Glomerular visceral epithelial cell (primary cell): ENCODE data around the gene PTEN.

Source experiments
- DNase-seq: peaks from one replicate; pipeline ENCODE4 v3.0.0-alpha.2; 2016; ENCODE audit errors: extremely low spot score

Gene PTEN

DNA sequence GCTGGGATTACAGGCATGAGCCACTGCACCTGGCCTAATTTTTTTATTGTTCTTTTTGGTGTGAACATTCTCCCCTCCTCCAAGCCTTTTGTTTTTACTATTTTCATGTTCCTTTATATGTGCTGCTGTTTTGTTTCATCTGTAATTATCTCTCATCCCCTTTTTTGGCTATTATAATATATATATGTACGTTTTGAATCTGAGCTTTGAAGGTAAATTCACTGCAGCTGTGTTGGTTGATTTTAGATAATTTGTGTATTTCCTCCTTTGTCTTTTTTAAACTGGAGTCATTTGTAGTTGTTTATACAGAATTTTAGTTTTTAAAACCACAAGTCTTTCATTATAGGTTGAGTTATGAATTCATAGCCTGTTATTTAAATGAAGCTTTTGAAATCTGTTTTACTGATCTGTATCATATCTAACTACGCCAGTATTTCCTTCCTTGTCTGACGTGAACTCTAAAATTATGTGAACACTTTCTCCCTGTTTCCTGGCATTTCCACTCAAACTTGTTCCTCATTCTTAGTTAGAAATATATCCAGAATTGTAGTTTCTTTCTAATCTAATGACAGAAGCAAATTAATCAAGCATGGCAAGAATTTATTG, 54.9 kb downstream of the PTEN start:
- DNase-seq: no peak

DNA sequence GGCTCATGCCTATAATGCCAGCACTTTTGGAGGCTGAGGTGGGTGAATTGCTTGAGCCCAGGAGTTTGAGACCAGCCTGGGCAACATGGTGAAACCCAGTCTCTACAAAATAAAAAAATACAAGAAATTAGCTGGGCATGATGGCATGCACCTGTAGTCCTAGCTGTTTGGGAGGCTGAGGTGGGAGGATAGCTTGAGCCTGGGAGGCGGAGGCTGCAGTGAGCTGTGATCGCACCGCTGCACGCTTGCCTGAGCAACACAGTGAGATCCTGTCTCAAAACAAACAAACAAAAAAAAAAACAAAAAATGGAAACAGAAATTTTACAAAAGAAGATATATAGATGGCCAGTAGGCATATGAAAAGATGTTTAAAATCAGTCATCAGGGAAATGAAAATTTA, 57.1 kb downstream of the PTEN start:
- no peak for DNase-seq

DNA sequence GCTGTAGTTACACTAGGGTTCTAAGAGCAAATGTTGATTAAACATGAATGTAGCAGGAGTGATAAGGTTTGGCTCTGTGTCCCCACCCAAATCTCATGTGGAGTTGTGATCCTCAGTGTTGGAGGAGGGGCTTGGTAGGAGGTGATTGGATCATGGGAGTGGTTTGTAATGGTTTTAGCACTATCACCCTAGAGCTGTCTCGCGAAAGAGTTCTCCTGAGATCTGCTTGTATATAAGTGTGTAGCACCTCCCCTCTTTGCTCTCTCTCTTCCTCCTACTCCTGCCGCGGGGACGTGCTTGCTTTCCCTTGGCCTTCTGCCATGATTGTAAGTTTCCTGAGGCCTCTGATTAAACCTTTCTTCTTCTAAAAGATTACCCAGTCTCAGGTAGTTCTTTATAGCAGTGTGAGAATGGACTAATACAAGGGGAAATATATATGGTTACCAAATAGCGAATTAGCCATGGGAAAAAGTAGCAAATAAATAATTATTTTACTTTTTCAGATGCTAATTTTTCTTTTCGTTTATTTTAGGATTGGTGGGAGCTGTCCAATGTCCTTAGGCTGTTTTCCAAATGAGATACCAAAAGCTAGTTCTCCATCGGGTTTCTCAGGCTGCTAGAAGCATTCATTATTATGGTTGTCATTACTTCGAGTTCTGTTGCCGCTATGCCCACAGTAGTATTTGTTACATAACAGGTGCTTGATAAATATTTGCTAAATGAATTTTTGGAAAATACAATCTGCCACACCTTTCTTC, 58.7 kb downstream of the PTEN start:
- no peak for DNase-seq

DNA sequence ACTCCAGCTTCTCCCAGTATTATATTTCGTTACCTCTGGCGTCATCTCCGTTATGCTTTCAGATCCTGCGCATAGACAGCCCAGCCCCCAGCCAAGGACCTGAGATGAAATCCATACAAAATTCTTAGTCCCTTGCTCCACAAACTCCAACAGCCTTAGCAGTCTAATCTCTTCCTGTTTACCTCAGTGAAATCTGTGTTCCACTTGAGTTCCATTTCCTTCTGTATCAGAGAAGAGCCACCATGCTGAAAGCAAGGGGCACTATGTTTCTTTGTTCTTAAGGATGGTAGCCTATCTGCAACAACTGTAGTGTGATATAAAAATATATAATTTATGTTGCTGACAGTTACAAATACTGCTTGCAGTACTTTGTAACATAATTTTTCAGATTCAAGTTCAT, 59.8 kb downstream of the PTEN start:
- no peak for DNase-seq

DNA sequence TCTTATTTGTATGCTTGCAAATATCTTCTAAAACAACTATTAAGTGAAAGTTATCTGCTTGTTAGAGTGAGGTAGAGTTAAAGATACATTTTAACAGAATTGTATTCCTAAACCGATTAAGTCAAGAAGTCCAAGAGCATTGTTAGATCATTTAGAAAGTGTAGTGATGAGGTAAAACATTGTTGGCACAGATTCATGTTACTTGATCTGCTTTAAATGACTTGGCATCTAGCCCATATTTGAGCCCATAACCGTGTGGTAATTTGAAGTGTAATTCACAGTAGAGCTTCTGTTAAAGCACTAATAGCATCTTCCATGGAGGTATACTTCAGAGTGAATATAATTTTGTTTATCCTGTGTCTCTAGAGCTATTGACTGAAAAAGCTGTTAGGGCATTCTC, 62.1 kb downstream of the PTEN start:
- DNase-seq: peak; percentile 36

DNA sequence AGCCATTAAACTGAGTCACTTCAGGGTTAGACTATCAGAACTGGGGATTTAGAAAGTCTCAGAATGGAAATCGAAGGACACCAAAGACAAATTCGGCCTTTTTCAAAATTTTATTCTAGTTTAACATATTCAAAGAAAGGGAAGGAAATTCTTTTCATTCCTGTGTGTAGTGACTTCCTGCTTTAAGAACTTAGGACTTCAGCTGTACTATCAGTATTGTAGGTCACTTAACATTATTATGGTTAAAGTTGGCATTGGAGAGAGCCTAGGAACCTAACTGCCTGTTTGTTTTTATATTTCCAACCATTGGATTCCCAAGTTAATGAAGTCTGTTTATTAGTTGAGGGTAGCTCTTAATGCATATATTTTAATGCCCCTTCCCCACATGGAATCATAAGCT, 63.7 kb downstream of the PTEN start:
- DNase-seq: peak; percentile 6

DNA sequence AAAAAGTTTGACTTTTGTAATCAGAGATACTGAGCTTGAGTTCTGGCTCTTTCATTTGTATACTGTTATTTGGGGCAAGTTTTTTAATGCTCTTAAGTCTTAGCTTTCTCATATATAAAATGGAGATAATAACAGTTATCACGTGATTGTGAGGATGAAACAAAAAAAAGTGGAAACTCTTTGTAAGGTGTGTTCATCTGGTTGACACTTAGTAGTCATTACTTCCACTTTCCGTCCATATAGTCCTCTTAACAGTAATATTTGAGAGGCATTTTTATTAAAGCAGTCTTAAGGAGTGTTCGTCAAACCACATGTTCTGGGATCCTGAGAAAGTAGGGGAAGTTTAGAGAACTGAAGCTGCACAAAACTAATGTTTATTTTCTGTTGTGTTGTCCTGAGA, 65.6 kb downstream of the PTEN start:
- DNase-seq: no peak

DNA sequence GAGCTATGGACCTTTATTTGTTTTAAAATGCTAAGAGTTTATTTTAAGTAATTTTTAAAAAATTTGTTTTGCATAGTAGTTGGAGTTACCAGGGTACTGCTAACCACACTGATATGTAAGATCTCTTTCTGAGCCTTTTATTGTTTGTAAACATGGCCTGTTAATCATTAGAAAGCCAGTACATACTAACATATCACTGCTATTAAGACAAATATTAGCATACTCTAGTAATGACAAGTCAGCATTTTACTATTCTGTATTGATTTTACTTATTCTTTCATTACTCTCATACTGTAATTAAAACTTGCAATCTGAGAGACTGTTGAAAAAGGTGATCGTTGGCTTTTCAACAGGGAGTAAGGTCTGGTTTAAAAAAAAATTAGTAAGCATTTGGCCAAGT, 66.7 kb downstream of the PTEN start:
- DNase-seq: no peak

DNA sequence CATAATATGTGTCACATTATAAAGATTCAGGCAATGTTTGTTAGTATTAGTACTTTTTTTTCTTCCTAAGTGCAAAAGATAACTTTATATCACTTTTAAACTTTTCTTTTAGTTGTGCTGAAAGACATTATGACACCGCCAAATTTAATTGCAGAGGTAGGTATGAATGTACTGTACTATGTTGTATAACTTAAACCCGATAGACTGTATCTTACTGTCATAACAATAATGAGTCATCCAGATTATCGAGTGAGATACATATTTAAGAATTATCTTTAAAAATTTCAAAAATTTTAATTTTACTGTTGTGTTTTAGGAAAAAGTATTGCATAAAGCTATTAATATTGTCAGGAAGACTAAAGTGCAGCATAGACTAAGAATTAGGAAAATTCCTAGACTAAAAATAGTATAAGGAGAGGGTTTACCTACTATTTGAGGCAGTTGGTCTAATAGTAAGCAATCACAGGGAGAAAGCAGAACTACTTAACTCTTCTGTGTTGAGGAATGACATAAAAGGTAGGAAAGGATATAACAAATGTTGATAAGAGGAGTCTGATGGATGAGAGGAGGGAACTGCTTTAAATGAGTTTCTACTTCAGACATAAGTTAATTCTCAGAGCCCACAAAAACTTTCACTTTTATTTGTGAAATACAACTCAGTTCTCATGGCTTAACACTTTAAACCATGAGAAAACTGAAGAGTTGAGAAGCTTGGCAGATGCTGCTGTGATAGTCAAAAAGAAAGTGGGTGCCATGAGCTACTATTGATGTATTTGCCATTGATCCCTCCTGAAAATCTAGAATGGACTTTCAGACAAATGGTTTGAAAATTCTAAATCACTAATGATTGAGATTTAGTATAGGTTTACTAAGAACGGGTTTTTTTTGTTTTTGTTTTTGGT, 67.8 kb downstream of the PTEN start:
- DNase-seq: no peak

DNA sequence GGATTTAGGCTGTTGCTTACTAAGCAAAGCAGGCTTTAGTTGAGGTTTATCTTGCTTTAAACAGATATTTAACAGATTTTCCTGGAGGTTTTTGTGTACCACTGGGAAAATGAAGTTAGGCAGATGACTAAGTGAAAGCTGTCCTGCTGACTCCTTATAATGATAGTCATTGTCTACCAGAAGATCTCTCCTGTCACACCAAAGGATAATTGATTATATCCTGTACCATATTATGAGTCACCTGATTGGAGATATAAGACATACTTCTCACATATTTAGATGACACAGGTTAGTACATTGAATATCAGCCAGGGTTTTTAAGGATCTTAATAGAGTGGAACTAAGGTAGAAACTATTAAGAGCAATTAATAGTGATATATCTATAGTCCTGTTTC, 68.4 kb downstream of the PTEN start:
- peak; percentile 15 for DNase-seq

DNA sequence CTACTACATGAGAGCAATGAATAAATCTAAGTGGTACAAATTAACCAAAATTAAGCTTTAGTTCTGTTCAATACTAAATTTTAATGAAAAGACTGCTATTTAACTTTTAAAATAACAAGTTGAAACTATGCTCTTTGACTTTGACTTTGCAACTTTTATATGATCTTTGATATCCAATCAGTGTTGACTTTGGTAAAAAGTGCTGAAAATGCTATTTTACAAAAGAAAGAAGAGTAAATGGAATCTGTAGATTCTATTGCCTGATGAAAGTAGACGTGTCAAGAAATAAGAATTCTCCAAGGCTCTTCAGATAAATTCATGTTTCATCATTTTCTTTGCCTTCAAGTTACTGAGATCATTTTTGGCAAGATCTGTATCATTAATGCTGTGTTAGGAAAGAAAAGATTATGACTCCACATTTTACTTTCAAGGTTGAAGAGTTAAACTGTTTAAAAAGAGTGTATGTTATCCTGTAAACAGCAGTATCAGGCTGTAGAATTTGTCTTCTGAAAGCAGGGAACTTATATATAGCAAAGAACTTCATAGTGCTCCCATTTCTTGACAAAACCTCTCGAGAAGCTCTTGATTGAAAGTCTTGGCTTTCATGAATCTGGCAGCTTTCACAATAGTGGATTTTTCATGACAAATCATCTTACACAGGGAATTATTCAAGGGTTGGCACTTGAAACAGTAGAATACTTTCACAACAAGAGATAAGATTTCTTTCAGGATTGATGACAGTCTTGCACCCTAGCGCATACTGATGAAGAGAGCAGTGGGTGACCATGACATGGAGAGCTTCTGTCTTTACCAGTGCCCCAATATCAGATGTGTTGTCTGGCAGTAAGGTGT, 72.1 kb downstream of the PTEN start:
- DNase-seq: no peak

DNA sequence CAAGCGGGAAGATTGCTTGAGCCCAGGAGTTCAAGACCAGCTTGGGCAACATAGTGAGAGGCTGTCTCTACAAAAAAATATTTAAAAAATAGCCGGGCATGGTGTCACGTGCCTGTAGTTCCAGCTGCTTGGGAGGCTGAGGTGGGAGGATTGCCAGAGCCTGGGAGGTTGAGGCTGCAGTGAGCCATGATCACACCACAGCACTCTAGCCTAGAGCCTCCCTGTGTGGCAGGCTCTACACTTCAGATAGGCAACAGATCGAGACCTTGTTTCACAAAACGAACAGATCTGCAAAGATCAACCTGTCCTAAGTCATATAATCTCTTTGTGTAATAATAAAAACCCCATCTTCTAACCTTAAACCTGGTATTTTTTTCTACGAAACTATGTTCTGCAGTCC, 76.8 kb downstream of the PTEN start:
- DNase-seq: no peak

DNA sequence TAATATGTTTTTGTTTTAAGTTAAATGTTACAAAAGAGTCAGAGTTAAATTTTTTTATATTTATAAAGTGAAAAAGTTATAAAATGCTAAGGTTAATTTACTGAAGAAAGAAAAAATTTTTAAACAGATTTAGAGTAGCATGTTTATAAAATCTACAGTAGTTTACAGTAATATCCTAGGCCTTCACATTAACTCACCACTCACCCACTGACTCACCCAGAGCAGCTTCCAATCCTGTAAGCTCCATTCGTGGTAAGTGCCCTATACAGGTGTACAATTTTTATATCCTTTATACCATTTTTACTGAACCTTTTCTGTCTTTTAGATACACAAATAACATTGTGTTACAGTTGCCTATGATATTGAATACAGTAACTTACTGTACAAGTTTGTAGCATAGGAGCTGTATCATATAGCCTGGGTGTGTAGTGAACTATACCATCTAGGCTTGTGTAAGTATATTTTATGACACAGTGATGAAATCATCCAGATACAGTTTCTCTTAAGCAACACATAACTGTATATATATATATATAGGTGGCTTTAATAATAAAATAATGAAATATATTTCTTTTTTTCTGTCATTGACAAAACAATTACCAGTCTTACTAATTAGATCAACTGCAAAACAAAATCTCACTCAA, 79.6 kb downstream of the PTEN start:
- DNase-seq: no peak

DNA sequence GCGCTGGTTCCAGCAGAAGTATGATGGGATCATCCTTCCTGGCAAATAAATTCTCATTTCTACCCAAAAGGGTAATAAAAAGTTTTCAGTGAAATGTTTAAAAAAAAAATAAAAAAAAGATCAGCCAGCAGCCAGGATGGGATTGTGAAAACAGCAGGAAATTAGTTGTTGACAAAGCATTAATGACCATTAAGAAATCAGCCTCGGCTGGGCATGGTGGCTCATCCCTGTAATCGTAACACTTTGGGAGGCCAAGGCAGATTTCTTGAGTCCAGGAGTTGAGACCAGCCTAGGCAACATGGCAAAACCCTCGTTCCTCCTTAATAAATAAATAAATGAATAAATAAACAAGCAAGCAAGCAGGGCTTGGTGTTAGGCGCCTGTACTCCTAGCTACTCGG, 82.6 kb downstream of the PTEN start:
- DNase-seq: no peak

DNA sequence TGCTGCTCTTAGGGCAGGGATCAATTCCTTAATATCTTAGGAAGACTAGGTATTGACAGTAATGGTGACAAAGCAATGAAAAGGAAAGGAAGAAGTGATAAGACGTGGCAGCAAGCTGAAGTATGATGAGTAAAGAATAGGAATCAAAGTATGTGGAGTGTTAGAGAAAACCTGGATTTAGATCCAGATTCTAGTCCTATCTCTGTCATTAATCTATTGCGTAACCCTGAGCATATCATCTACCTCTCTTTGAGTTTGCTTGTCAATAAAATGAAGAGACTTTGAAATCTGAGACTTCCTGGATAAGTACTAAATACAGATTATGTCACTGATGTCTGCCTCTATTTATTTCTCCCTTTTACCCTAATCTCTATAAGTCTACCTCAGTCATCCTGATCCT, 89.2 kb downstream of the PTEN start:
- no peak for DNase-seq

DNA sequence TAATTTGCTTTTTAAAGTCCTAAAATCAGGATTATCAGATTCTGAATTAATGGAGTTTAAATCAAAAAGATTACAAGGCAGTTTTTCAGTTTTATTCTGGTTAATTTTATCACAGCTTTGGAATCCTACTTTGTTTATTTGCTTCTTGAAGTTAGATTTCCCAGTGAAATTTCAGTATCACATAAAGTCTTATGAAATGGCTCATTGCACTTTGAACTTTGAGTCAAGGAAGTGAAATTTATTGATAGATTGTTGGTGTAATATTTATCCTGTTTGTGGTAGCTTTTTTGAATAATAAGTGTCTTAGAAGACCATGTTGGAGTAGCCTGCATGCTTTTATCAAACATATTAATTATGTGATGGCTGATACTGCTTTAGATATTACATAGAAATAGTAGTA, 92.6 kb downstream of the PTEN start:
- DNase-seq: no peak

DNA sequence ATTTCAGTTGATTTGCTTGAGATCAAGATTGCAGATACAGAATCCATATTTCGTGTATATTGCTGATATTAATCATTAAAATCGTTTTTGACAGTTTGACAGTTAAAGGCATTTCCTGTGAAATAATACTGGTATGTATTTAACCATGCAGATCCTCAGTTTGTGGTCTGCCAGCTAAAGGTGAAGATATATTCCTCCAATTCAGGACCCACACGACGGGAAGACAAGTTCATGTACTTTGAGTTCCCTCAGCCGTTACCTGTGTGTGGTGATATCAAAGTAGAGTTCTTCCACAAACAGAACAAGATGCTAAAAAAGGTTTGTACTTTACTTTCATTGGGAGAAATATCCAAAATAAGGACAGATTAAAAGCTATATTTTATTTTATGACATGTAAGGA, 94.3 kb downstream of the PTEN start:
- no peak for DNase-seq

DNA sequence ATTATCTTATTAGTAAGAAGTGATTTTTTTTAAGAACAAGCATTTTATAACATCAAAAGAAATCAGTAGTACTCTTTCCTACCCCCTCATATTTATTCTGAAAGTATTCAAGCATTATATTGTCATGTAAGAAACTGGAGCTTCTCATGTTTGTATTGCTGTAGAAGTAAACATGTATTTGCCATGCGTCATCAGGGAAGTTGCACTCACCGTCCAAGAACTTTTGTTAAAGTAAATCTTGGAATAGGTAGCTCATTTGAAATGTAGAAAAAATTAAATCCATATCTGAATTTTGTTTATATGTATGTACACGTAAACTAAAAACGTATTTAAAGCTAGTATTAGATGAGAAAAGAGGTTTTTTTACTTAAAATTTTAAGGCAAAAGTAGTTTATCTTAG, 96.8 kb downstream of the PTEN start:
- no peak for DNase-seq

DNA sequence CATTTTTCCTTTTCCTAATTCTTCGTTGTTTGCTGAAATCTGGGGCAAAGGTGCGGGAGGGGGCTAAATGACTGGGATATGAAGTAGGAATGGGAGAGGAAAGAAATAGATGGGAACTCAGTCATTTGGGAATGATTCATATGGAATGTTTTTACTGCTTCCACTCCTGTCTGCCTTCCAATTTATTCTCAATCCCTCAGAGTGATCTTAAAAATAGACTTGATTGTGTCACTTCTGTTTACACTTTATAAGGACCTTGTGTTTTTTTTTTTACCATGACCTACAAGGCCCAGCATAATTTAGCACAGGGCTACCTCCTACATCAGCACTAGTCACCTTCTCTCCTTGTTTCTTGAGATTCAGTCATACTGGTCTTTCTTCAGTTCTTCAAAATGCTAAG, 97.9 kb downstream of the PTEN start:
- DNase-seq: no peak

DNA sequence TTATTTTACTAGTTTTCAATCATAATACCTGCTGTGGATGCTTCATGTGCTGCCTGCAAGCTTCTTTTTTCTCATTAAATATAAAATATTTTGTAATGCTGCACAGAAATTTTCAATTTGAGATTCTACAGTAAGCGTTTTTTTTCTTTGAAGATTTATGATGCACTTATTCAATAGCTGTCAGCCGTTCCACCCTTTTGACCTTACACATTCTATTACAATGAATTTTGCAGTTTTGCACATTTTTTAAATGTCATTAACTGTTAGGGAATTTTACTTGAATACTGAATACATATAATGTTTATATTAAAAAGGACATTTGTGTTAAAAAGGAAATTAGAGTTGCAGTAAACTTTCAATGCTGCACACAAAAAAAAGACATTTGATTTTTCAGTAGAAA, 103.0 kb downstream of the PTEN start:
- DNase-seq: no peak

DNA sequence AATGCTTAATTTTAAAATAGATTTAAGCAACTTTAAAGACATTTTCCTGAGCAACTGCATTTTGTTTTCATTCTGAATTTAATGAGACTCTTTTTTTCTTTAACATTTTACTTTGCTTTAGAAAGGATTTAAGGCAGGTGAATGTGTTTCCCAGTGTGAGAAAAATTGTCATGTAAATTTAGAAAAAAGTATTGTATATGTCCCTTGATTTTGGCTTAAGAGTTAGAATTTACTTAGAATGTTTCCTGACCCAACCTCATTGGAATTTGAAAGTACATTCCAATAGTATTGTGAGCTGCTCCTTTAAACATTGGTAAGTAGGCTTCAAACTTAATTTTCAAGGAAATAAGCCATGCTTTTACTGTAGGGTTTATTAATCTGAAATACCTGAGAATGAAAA, 110.2 kb downstream of the PTEN start:
- no peak for DNase-seq
